GM21526 (cell line): ENCODE data around the gene FOXRED1.
"Not testable (repeated sequence)": the region's sequence is repeated elsewhere in the genome, so short reads cannot be mapped to it uniquely, and the experiment has no call there.

Experiments
- ATAC-seq: cut with Tn5 transposase; IDR thresholded peaks from one replicate; pipeline ENCODE4 v1.9.1; 2021; ENCODE audit warnings: moderate library complexity; ENCODE audit not compliant: unreplicated experiment, low FRiP score

FOXRED1 gene

GRCh38 chr11:126268361-126268707, 620 bp upstream of the FOXRED1 start:
- no peak for ATAC-seq

GRCh38 chr11:126277322-126277721, 8.4 kb downstream of the FOXRED1 start:
- no peak for ATAC-seq

- no peak for ATAC-seq
Measured at GRCh38 chr11:126277780-126278179, 8.8 kb downstream of the FOXRED1 start.

- ATAC-seq: no peak
Measured at GRCh38 chr11:126279191-126279590, 10.2 kb downstream of the FOXRED1 start.

GRCh38 chr11:126280595-126280994, 11.6 kb downstream of the FOXRED1 start:
- ATAC-seq: no peak

- no peak for ATAC-seq
Measured at GRCh38 chr11:126281245-126281644, 12.3 kb downstream of the FOXRED1 start.

- ATAC-seq: no peak
Measured at GRCh38 chr11:126281666-126282175, 12.8 kb downstream of the FOXRED1 start.

- no peak for ATAC-seq
Measured at GRCh38 chr11:126282361-126282735, 13.4 kb downstream of the FOXRED1 start.

GRCh38 chr11:126282736-126283591, 14.0 kb downstream of the FOXRED1 start, which contains the start of gene TIRAP:
Gene TIRAP (plus strand): TSS chr11:126283093. CDS start chr11:126290895, 7,802 bp downstream.
- ATAC-seq: peak; percentile 60

- ATAC-seq: peak; percentile 42
Measured at GRCh38 chr11:126284829-126285228, 15.9 kb downstream of the FOXRED1 start.

- ATAC-seq: no peak
Measured at GRCh38 chr11:126288237-126288636, 19.3 kb downstream of the FOXRED1 start.

GRCh38 chr11:126290887-126291286, 21.9 kb downstream of the FOXRED1 start:
- ATAC-seq: no peak

- ATAC-seq: no peak
Measured at GRCh38 chr11:126293726-126294125, 24.8 kb downstream of the FOXRED1 start.

GRCh38 chr11:126297004-126297403, 28.1 kb downstream of the FOXRED1 start:
- no peak for ATAC-seq

- ATAC-seq: peak; percentile 83
Measured at GRCh38 chr11:126303623-126304456, 34.9 kb downstream of the FOXRED1 start, which contains the start of gene DCPS. Gene DCPS (plus strand): TSS chr11:126304060. CDS start chr11:126304081, 21 bp downstream.

GRCh38 chr11:126304457-126305075, 35.6 kb downstream of the FOXRED1 start:
- peak; percentile 30 for ATAC-seq

- ATAC-seq: peak; percentile 60
Measured at GRCh38 chr11:126305699-126306098, 36.7 kb downstream of the FOXRED1 start.

GRCh38 chr11:126307706-126308105, 38.8 kb downstream of the FOXRED1 start:
- ATAC-seq: no peak

- ATAC-seq: no peak
Measured at GRCh38 chr11:126308271-126308671, 39.3 kb downstream of the FOXRED1 start.

GRCh38 chr11:126308771-126309170, 39.8 kb downstream of the FOXRED1 start:
- ATAC-seq: not testable (repeated sequence)
